Fibroblast of villous mesenchyme (primary cell): ENCODE results near the gene NOL3. TPM values are rescaled to one million over a fixed set of nuclear protein-coding genes. Genes with fewer than 3 reads are reported as not detected.
A peak's percentile ranks its signal among the peaks of the same experiment; 100 is the strongest.

ENCODE experiments used
- DNase-seq: peaks from one replicate; pipeline ENCODE4 v3.0.0-alpha.2; 2010; ENCODE audit warnings: low read depth
- H3K4me3 ChIP-seq: 2 replicates; pipeline ENCODE4 v1.5.1; 2011; ENCODE audit warnings: low read depth, mild to moderate bottlenecking, low read length
- total RNA-seq: library from RNA; depleted of rRNA; stranded (reverse); fragments of >200 nt; gene quantifications from 2 replicates; pipeline ENCODE4 v1.2.3, GENCODE V29; 2012
- TF ChIP-seq, protein P1 (sequence below): IDR thresholded peaks from 2 replicates; pipeline ENCODE4 v1.5.1; 2012; ENCODE audit warnings: low read depth, mild to moderate bottlenecking, low read length; ENCODE audit not compliant: insufficient read depth

Gene NOL3
- total RNA-seq, 1 donor = 11.7 TPM

DNA sequence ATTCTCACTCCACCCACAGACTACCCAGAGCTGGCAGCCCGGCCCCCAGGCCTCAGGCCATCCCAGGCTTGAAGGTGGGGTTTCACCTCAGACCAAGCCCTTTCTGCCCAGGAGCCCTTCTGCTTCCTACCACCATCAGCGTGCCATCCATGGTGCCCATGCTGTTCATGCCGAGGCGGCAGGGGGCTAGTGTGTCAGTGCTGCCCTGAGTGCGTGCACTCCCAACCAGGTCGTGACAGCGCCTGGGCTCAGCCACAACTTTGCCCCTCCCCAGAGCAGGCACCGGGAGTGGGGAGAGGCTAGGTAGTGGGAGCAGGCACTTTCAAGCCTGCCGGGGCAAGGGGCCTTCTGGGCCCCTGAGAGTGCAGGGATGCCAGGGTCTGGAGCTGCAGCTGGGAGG lies 28.0 kb upstream of the NOL3 start:
- no peak overlapping the region for H3K4me3 ChIP-seq
- no peak for DNase-seq
- TF ChIP-seq, protein P1, sequence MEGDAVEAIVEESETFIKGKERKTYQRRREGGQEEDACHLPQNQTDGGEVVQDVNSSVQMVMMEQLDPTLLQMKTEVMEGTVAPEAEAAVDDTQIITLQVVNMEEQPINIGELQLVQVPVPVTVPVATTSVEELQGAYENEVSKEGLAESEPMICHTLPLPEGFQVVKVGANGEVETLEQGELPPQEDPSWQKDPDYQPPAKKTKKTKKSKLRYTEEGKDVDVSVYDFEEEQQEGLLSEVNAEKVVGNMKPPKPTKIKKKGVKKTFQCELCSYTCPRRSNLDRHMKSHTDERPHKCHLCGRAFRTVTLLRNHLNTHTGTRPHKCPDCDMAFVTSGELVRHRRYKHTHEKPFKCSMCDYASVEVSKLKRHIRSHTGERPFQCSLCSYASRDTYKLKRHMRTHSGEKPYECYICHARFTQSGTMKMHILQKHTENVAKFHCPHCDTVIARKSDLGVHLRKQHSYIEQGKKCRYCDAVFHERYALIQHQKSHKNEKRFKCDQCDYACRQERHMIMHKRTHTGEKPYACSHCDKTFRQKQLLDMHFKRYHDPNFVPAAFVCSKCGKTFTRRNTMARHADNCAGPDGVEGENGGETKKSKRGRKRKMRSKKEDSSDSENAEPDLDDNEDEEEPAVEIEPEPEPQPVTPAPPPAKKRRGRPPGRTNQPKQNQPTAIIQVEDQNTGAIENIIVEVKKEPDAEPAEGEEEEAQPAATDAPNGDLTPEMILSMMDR = no peak

DNA sequence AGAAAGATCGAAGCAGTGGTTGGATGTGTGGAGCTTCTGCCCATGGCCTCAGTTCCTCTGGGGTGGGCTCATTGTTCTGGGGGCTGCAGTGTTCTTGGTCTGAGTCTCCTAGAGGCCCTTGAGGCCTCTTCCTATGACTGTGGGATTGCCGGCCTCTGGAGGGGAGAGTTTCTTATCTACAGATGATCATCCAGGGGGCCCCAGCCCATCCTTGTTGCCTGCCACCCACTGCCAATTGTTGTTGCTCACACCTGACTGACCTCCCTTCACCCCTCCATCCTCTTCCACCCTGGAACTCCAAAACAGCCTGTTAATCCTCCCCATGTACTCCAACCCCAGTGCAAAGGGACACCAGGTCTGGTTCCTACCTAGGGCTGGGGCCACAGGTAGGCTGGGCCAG lies 25.4 kb upstream of the NOL3 start:
- DNase-seq = no peak
- TF ChIP-seq, protein P1 = no peak
- no peak overlapping the region for H3K4me3 ChIP-seq

DNA sequence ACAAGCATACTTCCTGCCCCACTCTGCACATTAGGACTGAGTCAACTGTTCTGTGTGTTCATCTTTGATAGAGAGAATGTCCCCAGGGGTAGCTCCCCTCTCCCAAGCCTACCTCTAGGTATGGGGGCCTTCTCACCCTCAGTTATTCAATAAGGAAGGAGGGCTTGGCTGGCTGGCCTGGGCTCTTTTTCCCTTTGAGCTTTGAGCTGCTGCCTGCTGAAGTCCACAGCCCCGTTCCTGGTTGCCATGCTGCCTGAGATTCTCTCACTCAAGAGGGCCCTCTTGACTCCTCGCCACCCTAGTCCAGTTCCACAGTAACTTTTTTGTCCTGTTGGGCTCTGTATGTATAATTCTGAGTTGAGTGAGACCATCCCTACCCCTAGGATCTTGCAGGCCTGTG lies 24.6 kb upstream of the NOL3 start:
- no peak for DNase-seq
- H3K4me3 ChIP-seq = no peak overlapping the region
- TF ChIP-seq, protein P1 = no peak

DNA sequence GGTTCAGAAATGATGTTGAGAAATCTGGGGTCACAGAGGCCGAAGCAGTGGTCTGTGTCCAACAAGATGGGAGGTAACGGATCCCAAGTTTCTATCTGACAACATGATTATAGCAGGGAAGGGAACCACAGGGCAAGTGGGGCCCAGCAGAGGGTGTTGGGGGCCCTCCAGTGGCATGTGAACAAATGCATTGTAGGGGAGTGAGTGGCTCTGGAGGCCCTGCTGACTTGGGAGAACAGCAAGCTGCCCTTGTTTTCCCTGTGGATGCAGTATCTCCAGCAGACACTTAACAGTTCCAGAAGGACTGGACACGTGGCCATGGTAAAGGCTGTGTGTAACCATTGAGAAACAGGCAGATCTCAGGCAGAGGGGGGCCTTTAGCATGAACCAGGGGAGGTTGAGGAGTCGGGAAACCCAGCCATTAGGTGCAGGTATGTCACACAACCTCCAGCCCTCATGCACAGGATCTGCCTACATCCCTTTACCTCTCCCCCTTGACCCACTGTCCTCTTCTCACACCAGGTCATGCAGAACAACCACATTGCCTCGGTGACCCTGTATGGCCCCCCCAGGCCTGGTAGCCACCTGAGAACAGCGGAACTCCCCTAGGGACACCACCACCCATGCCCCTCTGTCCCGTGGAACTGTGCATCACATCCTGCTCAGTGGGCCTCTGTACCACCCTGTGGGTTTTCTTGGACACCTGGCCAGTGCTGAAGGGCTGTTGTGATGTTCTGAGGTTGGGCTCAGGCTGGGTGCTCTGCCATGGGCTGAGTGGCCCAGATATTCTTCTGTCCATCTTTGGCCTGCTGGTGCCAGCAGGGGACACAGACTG lies 23.6 kb upstream of the NOL3 start:
- TF ChIP-seq, protein P1 = peak; percentile 3
- no peak for DNase-seq

DNA sequence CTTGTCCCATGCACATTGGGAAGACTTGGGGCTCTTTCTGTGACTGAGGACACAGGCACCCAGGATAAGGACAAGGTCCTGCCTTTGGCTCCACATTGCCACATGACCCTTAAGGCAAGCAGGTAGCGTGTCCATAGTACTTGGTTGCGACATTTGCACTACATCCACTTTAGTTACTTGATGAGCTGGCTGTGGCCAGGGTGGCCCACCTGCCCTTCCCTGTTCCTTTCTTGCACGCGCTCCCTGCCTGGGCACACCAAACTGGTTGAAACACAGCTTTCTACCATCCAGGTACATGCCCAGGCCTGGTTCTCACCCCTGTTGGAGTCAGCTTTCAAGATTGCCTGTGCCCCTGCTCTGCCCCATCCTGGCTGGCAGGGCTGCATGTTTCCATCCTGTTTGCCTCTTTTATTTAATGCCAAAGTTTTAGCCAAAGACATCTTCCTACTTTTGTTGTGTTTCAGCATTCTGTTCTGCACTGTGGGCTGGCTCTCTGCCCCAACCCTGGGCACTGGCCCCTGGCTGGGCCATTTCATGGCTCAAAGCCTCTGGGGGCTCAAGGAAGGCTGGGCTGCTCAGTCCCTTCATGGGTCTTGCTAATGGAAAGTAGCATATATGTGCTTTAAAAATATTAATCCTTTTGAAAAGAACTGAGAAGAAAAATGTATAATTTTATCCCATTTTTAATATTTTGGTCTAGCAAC lies 22.7 kb upstream of the NOL3 start:
- TF ChIP-seq, protein P1 = no peak
- DNase-seq = no peak
- no peak overlapping the region for H3K4me3 ChIP-seq

More for the DNA sequence above, 23.6 kb upstream of the NOL3 start:
- H3K4me3 ChIP-seq = no peak overlapping the region

DNA sequence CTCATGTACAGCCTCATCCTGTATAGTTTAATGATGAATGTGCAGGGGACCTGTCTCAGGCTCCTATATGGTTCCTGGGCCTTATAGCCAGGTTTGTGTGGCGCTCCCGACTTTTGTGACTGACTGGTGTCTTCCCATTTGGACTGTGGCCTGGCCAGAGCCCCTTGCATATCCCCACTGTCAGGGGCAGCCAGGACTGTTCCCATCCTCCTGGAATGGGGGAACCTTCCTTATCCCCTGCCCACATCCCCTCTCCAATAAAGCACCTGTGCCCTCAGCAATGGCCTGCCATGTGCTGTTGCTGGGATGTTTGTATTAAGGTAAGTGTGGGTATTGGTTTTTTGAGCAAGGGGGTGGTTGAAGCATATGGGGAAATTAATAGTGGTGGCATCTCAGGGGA lies 22.1 kb upstream of the NOL3 start:
- TF ChIP-seq, protein P1 = no peak
- no peak overlapping the region for H3K4me3 ChIP-seq
- DNase-seq = no peak
